ENCODE results near the gene VSIR. TPM values are rescaled to one million over a fixed set of nuclear protein-coding genes. Genes with fewer than 3 reads are reported as not detected.

Gene VSIR
- polyA plus RNA-seq, 1 experiment, result 169 TPM

- CTCF ChIA-PET, result interaction anchor here (1.1 to 1.7 kb wide), 6 partner anchors 10 to 218 kb away, joined by 3 to 6 read pairs (median 4); partner anchors contain the start of gene VSIR
- DNase-seq (ENCODE audit: low read depth), result no peak
These were observed 71.7 kb downstream of the VSIR start for GRCh38 chr10:71701496-71702132.

GRCh38 chr10:71700731-71701368 lies 72.5 kb downstream of the VSIR start:
- H3K36me3 ChIP-seq (ENCODE audit: control insufficient read depth, insufficient read depth, low read length), result no peaks in the 10 kb centered on the region
- H3K27me3 ChIP-seq (ENCODE audit: control insufficient read depth, insufficient read depth, low read length), result peaks cover 5% of the 10 kb centered on the region; the same call in 1 of the 2 replicates
- no peak for TF ChIP-seq CTCF (IDR thresholded peaks at IDR 0.05; ENCODE audit: insufficient read depth, low read depth, low read length)
- DNase-seq (ENCODE audit: low read depth), result no peak
- no peak overlapping the region for H3K4me3 ChIP-seq (ENCODE audit: low read depth, low read length)
- ChIA-PET POLR2A (no interaction called here), CTCF (interaction anchor here (1.1 to 8.6 kb wide), 7 partner anchors 6 to 218 kb away, joined by 3 to 93 read pairs (median 4); partner anchors contain the start of gene VSIR)

More at GRCh38 chr10:71701496-71702132, 71.7 kb downstream of the VSIR start:
- peaks cover 5% of the 10 kb centered on the region; the same call in 1 of the 2 replicates for H3K27me3 ChIP-seq (ENCODE audit: control insufficient read depth, insufficient read depth, low read length)
- POLR2A ChIA-PET, result no interaction called here
- no peak for TF ChIP-seq CTCF (IDR thresholded peaks at IDR 0.05; ENCODE audit: insufficient read depth, low read depth, low read length)
- no peak overlapping the region for H3K4me3 ChIP-seq (ENCODE audit: low read depth, low read length)
- no peaks in the 10 kb centered on the region for H3K36me3 ChIP-seq (ENCODE audit: control insufficient read depth, insufficient read depth, low read length)

GRCh38 chr10:71698737-71699136 lies 74.6 kb downstream of the VSIR start:
- no peak for DNase-seq (ENCODE audit: low read depth)
- H3K36me3 ChIP-seq (ENCODE audit: control insufficient read depth, insufficient read depth, low read length), result no peaks in the 10 kb centered on the region
- ChIA-PET CTCF (interaction anchor here (0.5 to 8.8 kb wide), 12 partner anchors 8 to 384 kb away, joined by 3 to 93 read pairs (median 9); partner anchors contain the start of gene VSIR), POLR2A (no interaction called here)
- no peak for TF ChIP-seq CTCF (IDR thresholded peaks at IDR 0.05; ENCODE audit: insufficient read depth, low read depth, low read length)
- H3K27me3 ChIP-seq (ENCODE audit: control insufficient read depth, insufficient read depth, low read length), result peaks cover 5% of the 10 kb centered on the region; the same call in 1 of the 2 replicates
- no peak overlapping the region for H3K4me3 ChIP-seq (ENCODE audit: low read depth, low read length)

GRCh38 chr10:71697938-71698709 lies 75.2 kb downstream of the VSIR start:
- CTCF ChIA-PET, result interaction anchor here (0.5 to 8.8 kb wide), 20 partner anchors 8 to 383 kb away, joined by 3 to 93 read pairs (median 9); partner anchors contain the start of gene VSIR
- no peaks in the 10 kb centered on the region for H3K36me3 ChIP-seq (ENCODE audit: control insufficient read depth, insufficient read depth, low read length)
- no peak for TF ChIP-seq CTCF (IDR thresholded peaks at IDR 0.05; ENCODE audit: insufficient read depth, low read depth, low read length)
- H3K4me3 ChIP-seq (ENCODE audit: low read depth, low read length), result no peak overlapping the region
- POLR2A ChIA-PET, result no interaction called here
- 0 out of 2 replicates have a peak, but pooled peaks cover 4% of the 10 kb centered on the region for H3K27me3 ChIP-seq (ENCODE audit: control insufficient read depth, insufficient read depth, low read length)
- DNase-seq (ENCODE audit: low read depth), result no peak

Small RNAs within 50 kb of the gene (small RNA-seq; reads per million reads assigned to genes)
- not detected for gene MIR7152 (ENCODE audit: insufficient read length, low read depth, low replicate concordance)

Other genes starting within 250 kb of the VSIR start
- 0.69 and 1.1 TPM in 2 replicates for gene C10orf105, start 53.7 kb downstream of the VSIR start, polyA plus RNA-seq (2011; rRNA removed)
- 1,482 and 1,979 TPM in 2 replicates for gene PSAP, start 77.7 kb upstream of the VSIR start, polyA plus RNA-seq (2011; rRNA removed)
- gene CHST3, start 190.9 kb upstream of the VSIR start, polyA plus RNA-seq (2011; rRNA removed), result 15.3 and 20.9 TPM in 2 replicates